ENCODE data around the gene MAPRE2.
"Not testable (repeated sequence)": the region's sequence is repeated elsewhere in the genome, so short reads cannot be mapped to it uniquely, and the experiment has no call there.

Gene MAPRE2

GRCh38 chr18:35143622-35144596 lies 102.7 kb downstream of the MAPRE2 start:
- H3K36me3 ChIP-seq (ENCODE audit: insufficient read depth, low read length): no peaks in the 10 kb centered on the region
- no peak overlapping the region for H3K4me2 ChIP-seq (ENCODE audit: low read length)
- H3K4me1 ChIP-seq (ENCODE audit: control insufficient read depth, insufficient read depth, low read length): no peaks in the 10 kb centered on the region
- no peaks in the 10 kb centered on the region for H3K9me3 ChIP-seq (replicated peaks; ENCODE audit: low read length)
- H3K4me3 ChIP-seq (ENCODE audit: low read length): no peak overlapping the region
- no peak overlapping the region for H3K9ac ChIP-seq (ENCODE audit: low read depth, low read length)
- H3K27me3 ChIP-seq (ENCODE audit: control insufficient read depth, insufficient read depth, low read length): no peaks in the 10 kb centered on the region

DNA sequence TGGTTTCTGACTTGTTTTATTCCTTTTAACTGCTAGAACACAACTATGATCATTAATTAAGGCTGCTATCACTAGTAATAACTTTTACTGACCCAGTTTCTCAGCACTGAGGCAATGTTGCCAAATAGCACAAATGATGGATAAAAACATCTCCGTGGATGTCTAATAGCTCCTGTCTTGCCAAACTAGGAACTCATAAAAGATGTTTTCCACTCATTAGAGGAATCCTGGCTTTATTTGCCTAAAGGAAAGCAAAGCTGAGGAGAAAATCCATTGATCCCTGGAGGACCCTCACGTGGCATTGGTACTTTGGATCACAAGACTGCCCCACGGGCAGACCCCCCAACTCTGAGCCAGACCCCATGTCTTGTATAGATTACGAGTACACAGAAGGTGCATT lies 103.5 kb downstream of the MAPRE2 start:
- H3K9me3 ChIP-seq (replicated peaks; ENCODE audit: low read length): no peaks in the 10 kb centered on the region
- H3K27me3 ChIP-seq (ENCODE audit: control insufficient read depth, insufficient read depth, low read length): no peaks in the 10 kb centered on the region
- H3K36me3 ChIP-seq (ENCODE audit: insufficient read depth, low read length): no peaks in the 10 kb centered on the region
- no peaks in the 10 kb centered on the region for H3K4me1 ChIP-seq (ENCODE audit: control insufficient read depth, insufficient read depth, low read length)
- H3K4me2 ChIP-seq (ENCODE audit: low read length): no peak overlapping the region
- H3K9ac ChIP-seq (ENCODE audit: low read depth, low read length): no peak overlapping the region
- H3K4me3 ChIP-seq (ENCODE audit: low read length): no peak overlapping the region

DNA sequence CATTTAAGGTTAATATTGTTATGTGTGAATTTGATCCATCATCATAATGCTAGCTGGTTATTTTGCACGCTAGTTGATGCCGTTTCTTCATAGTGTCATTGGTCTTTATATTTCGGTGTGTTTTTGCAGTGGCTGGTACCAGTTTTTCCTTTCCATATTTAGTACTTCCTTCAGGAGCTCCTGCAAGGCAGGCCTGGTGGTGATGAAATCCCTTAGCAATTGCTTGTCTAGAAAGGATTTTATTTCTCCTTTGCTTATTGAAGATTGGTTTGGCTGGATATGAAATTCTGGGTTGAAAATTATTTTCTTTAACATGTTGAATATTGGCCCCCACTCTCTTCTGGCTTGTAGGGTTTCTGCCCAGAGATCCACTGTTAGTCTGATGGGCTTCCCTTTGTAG lies 109.0 kb downstream of the MAPRE2 start:
- H3K4me2 ChIP-seq (ENCODE audit: low read length); H3K9ac ChIP-seq (ENCODE audit: low read depth, low read length); H3K4me1 ChIP-seq (ENCODE audit: control insufficient read depth, insufficient read depth, low read length); H3K27me3 ChIP-seq (ENCODE audit: control insufficient read depth, insufficient read depth, low read length); H3K9me3 ChIP-seq (replicated peaks; ENCODE audit: low read length); H3K36me3 ChIP-seq (ENCODE audit: insufficient read depth, low read length); H3K4me3 ChIP-seq (ENCODE audit: low read length): not testable (repeated sequence)

- no peaks in the 10 kb centered on the region for H3K36me3 ChIP-seq (ENCODE audit: insufficient read depth, low read length)
- no peaks in the 10 kb centered on the region for H3K27me3 ChIP-seq (ENCODE audit: control insufficient read depth, insufficient read depth, low read length)
- H3K4me2 ChIP-seq (ENCODE audit: low read length): no peak overlapping the region
- no peaks in the 10 kb centered on the region for H3K9me3 ChIP-seq (replicated peaks; ENCODE audit: low read length)
- no peak overlapping the region for H3K4me3 ChIP-seq (ENCODE audit: low read length)
- no peaks in the 10 kb centered on the region for H3K4me1 ChIP-seq (ENCODE audit: control insufficient read depth, insufficient read depth, low read length)
- H3K9ac ChIP-seq (ENCODE audit: low read depth, low read length): no peak overlapping the region
These were observed 112.5 kb downstream of the MAPRE2 start for GRCh38 chr18:35153609-35154272.

DNA sequence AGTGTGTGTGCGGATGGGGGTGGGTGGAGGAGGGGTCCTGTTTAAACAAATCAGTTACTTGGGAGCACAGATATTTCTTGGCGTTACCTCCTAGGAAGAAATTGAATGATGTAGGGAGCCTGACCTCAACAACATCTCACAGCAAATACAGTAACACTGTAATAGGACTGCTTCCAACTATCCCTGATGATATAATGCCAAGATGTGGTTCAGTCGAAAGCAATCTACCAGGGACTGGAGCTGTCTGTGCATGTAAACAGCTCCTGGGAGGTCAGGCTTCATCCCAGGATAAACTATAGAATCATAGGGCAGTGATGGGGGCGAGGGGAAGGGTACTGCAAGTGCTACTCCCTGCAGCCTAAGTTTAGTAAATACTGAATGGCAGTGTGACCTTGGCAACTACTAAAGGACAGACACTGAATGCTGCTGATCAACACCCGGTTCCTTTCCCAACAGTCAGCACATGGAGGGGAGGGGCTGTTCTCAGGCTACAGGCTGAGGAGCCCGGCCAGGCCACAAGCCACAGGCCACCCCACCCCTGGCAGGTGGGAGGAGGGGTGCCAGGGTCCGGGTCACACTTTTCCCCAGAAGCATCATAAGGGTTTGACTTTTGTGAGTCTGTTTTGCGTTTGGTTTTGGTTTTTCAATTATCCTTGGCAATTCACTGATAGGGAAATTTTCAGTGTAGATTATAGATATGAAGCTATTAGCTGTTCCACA lies 114.3 kb downstream of the MAPRE2 start:
- Histone ChIP-seq H3K9ac (ENCODE audit: low read depth, low read length) (no peak overlapping the region), H3K36me3 (ENCODE audit: insufficient read depth, low read length) (no peaks in the 10 kb centered on the region), H3K27me3 (ENCODE audit: control insufficient read depth, insufficient read depth, low read length) (peaks cover 5% of the 10 kb centered on the region), H3K4me3 (ENCODE audit: low read length) (no peak overlapping the region), H3K9me3 (replicated peaks; ENCODE audit: low read length) (no peaks in the 10 kb centered on the region), H3K4me1 (ENCODE audit: control insufficient read depth, insufficient read depth, low read length) (no peaks in the 10 kb centered on the region), H3K4me2 (ENCODE audit: low read length) (no peak overlapping the region)

DNA sequence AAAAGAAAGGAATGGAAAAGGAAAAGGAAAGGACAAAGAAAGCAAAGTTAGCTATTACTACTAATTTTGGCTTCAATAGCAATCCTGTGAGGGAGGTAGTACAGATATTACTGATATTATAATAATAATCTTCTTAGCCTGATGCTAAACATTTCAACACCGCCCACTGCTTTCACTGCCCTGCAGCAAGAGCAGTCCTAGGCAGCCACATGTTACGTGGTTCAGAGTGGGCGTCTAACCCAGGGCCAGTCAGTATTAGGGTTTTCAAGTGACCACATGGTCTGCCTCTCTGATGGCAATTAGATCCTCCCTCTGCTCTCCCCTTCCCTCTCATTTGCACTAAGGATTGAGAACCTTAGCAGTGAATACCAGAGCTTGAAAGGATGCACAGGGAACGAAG lies 116.0 kb downstream of the MAPRE2 start:
- Histone ChIP-seq H3K4me2 (ENCODE audit: low read length) (no peak overlapping the region), H3K4me1 (ENCODE audit: control insufficient read depth, insufficient read depth, low read length) (no peaks in the 10 kb centered on the region), H3K9me3 (replicated peaks; ENCODE audit: low read length) (no peaks in the 10 kb centered on the region), H3K27me3 (ENCODE audit: control insufficient read depth, insufficient read depth, low read length) (peaks cover 12% of the 10 kb centered on the region), H3K36me3 (ENCODE audit: insufficient read depth, low read length) (no peaks in the 10 kb centered on the region), H3K4me3 (ENCODE audit: low read length) (no peak overlapping the region), H3K9ac (ENCODE audit: low read depth, low read length) (no peak overlapping the region)

- Histone ChIP-seq H3K4me3 (ENCODE audit: low read length) (no peak overlapping the region), H3K4me2 (ENCODE audit: low read length) (no peak overlapping the region), H3K9me3 (replicated peaks; ENCODE audit: low read length) (no peaks in the 10 kb centered on the region), H3K9ac (ENCODE audit: low read depth, low read length) (no peak overlapping the region), H3K36me3 (ENCODE audit: insufficient read depth, low read length) (no peaks in the 10 kb centered on the region), H3K4me1 (ENCODE audit: control insufficient read depth, insufficient read depth, low read length) (no peaks in the 10 kb centered on the region), H3K27me3 (ENCODE audit: control insufficient read depth, insufficient read depth, low read length) (peaks cover 16% of the 10 kb centered on the region)
These were observed 117.7 kb downstream of the MAPRE2 start for GRCh38 chr18:35158728-35159450.

DNA sequence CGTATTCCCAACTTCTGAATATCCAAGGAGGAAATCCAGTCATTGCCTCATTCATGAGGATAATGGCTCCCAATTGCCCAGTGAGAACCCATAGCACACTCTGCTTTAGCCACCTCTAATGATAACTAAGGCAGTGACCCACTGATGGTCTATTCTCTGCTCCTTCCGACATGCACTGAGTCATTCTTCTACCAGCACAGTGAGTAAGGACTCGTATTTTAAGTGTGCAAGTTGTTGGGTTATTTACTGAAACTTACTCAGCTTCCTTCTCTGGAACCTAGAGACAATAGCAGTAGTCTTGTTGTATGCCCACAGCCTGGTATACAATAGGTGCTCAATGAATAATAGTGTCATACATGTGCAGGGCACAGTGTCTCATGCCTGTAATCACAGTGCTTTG lies 118.6 kb downstream of the MAPRE2 start:
- H3K4me1 ChIP-seq (ENCODE audit: control insufficient read depth, insufficient read depth, low read length): no peaks in the 10 kb centered on the region
- peaks cover 20% of the 10 kb centered on the region for H3K27me3 ChIP-seq (ENCODE audit: control insufficient read depth, insufficient read depth, low read length)
- no peak overlapping the region for H3K4me3 ChIP-seq (ENCODE audit: low read length)
- H3K9ac ChIP-seq (ENCODE audit: low read depth, low read length): no peak overlapping the region
- no peak overlapping the region for H3K4me2 ChIP-seq (ENCODE audit: low read length)
- H3K9me3 ChIP-seq (replicated peaks; ENCODE audit: low read length): no peaks in the 10 kb centered on the region
- H3K36me3 ChIP-seq (ENCODE audit: insufficient read depth, low read length): no peaks in the 10 kb centered on the region

GRCh38 chr18:35161485-35161884 lies 120.3 kb downstream of the MAPRE2 start:
- Histone ChIP-seq H3K36me3 (ENCODE audit: insufficient read depth, low read length) (no peaks in the 10 kb centered on the region), H3K4me2 (ENCODE audit: low read length) (no peak overlapping the region), H3K4me3 (ENCODE audit: low read length) (no peak overlapping the region), H3K9ac (ENCODE audit: low read depth, low read length) (no peak overlapping the region), H3K27me3 (ENCODE audit: control insufficient read depth, insufficient read depth, low read length) (peaks cover 25% of the 10 kb centered on the region), H3K4me1 (ENCODE audit: control insufficient read depth, insufficient read depth, low read length) (no peaks in the 10 kb centered on the region), H3K9me3 (replicated peaks; ENCODE audit: low read length) (no peaks in the 10 kb centered on the region)

GRCh38 chr18:35161934-35162333 lies 120.7 kb downstream of the MAPRE2 start:
- no peak overlapping the region for H3K4me3 ChIP-seq (ENCODE audit: low read length)
- no peak overlapping the region for H3K4me2 ChIP-seq (ENCODE audit: low read length)
- H3K4me1 ChIP-seq (ENCODE audit: control insufficient read depth, insufficient read depth, low read length): no peaks in the 10 kb centered on the region
- peaks cover 25% of the 10 kb centered on the region for H3K27me3 ChIP-seq (ENCODE audit: control insufficient read depth, insufficient read depth, low read length)
- H3K9ac ChIP-seq (ENCODE audit: low read depth, low read length): no peak overlapping the region
- H3K9me3 ChIP-seq (replicated peaks; ENCODE audit: low read length): no peaks in the 10 kb centered on the region
- H3K36me3 ChIP-seq (ENCODE audit: insufficient read depth, low read length): no peaks in the 10 kb centered on the region

GRCh38 chr18:35163014-35163539 lies 121.9 kb downstream of the MAPRE2 start:
- H3K4me3 ChIP-seq (ENCODE audit: low read length): no peak overlapping the region
- H3K4me1 ChIP-seq (ENCODE audit: control insufficient read depth, insufficient read depth, low read length): no peaks in the 10 kb centered on the region
- H3K27me3 ChIP-seq (ENCODE audit: control insufficient read depth, insufficient read depth, low read length): peaks cover 25% of the 10 kb centered on the region
- H3K36me3 ChIP-seq (ENCODE audit: insufficient read depth, low read length): no peaks in the 10 kb centered on the region
- no peak overlapping the region for H3K4me2 ChIP-seq (ENCODE audit: low read length)
- no peak overlapping the region for H3K9ac ChIP-seq (ENCODE audit: low read depth, low read length)
- no peaks in the 10 kb centered on the region for H3K9me3 ChIP-seq (replicated peaks; ENCODE audit: low read length)

Measured in skeletal muscle satellite cell (primary cell).